GM10248 (cell line): ENCODE results near the gene KITLG.

Source experiments
- CTCF ChIA-PET: fragments of 300-600 bp; sonication (Branson Sonifier 250); formaldehyde crosslinking; extraction: SDS; loops from one replicate; lab custom pipeline; 2021; ENCODE audit warnings: antibody characterized with exemption; lab: Yijun Ruan, JAX
- POLR2A ChIA-PET: fragments of 350-650 bp; sonication (Branson Sonifier 250); formaldehyde crosslinking; extraction: SDS; loops from one replicate; lab custom pipeline; 2020; ENCODE audit warnings: antibody characterized with exemption; lab: Yijun Ruan, JAX
- DNase-seq: peaks from one replicate; pipeline ENCODE4 v3.0.0; 2012; ENCODE audit errors: extremely low spot score
- TF ChIP-seq, protein P1 (sequence below): IDR thresholded peaks from 2 replicates; pipeline ENCODE4 v1.5.1; 2012; ENCODE audit warnings: mild to moderate bottlenecking, low read depth; ENCODE audit errors: extremely low read depth, missing control alignments, control extremely low read depth

KITLG gene

DNA sequence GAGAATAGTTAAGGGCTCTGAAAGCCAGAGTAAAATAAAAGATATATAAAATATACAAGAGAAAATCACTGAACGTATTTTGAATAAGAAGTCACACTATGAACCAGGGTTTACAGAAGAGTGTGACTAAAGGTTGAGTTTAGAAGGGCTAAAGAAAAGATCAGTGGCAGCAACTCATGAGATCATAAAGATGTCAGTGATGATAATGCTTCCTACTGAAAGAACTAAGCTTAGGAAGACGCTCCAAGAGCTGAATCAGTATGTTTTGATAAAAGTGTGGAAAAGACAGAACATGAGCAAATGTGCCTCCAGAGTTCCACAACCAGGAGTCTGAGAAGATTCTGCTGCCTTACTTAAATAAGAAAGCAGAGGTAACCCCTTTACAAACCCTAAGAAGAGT is 74.6 kb downstream of the KITLG start:
- ChIA-PET CTCF (interaction anchor here (1.4 kb wide), 1 partner anchor 50 kb away, joined by 3 read pairs; no protein-coding TSS in a partner anchor), POLR2A (no interaction called here)
- DNase-seq = no peak
- TF ChIP-seq, protein P1, sequence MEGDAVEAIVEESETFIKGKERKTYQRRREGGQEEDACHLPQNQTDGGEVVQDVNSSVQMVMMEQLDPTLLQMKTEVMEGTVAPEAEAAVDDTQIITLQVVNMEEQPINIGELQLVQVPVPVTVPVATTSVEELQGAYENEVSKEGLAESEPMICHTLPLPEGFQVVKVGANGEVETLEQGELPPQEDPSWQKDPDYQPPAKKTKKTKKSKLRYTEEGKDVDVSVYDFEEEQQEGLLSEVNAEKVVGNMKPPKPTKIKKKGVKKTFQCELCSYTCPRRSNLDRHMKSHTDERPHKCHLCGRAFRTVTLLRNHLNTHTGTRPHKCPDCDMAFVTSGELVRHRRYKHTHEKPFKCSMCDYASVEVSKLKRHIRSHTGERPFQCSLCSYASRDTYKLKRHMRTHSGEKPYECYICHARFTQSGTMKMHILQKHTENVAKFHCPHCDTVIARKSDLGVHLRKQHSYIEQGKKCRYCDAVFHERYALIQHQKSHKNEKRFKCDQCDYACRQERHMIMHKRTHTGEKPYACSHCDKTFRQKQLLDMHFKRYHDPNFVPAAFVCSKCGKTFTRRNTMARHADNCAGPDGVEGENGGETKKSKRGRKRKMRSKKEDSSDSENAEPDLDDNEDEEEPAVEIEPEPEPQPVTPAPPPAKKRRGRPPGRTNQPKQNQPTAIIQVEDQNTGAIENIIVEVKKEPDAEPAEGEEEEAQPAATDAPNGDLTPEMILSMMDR = no peak

DNA sequence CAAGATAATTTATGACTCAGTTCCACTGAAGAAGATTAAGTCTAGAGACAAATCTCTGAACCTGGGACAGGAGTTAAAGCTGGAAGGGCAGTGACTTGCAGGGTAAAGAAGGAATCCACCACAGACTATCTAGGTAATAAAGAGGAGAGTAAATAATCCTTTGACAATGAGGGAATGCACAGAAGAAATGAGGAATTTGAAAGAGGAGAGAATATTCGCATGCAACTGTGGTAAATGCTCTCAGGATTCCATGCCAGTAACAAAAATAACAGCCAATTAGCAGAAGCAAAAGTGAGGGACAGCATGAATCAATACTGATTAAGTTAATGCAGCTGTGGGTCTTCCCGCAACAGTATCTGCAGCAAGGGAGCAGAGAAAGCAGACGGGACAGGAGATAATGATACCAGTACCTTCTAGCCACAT is 77.0 kb downstream of the KITLG start:
- TF ChIP-seq, protein P1 = no peak
- ChIA-PET POLR2A (no interaction called here), CTCF (no interaction called here)
- DNase-seq = no peak

DNA sequence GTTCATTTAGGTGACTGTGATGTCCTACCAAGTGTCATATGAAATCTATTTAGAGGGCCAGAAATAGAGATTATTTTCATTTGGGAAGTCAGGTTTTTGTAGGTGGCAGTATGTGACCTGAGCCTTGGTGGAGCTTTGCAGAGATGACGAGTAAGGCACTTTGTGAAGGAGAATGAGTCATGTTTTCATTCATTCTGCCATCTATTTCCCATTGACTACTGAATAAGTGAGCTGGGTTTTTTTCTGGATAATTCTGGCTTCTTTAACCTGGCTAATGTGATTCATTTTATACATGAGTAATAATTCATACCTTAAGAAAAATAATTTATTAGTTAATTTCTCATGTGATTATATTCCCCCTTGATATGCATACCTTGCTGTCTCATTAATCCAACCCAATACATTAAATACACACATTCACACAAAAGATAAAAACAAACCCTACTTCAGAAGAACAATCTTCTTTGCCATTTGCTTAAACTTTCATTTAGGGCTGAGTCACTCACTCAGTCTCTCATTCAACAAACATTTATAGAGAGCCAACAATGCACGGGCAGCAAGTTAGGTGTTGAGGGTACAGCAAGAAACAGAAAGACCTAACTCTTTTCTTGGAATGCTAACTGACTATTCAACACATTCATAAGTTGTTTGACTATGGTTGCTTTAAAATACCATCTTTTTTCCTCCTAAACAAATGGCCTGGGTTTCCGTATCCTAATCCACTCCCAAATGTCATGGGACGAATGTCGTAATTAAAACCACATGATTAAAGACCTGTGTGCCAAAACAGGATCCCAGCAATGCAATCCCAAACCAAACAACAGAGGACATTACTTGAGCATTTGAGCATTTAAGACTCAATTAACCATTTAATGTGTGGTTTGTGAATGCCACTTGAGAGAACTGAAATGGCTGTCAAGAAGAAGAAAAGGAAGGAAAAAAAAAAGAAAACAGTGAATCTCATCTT is 78.0 kb downstream of the KITLG start:
- CTCF ChIA-PET = no interaction called here

DNA sequence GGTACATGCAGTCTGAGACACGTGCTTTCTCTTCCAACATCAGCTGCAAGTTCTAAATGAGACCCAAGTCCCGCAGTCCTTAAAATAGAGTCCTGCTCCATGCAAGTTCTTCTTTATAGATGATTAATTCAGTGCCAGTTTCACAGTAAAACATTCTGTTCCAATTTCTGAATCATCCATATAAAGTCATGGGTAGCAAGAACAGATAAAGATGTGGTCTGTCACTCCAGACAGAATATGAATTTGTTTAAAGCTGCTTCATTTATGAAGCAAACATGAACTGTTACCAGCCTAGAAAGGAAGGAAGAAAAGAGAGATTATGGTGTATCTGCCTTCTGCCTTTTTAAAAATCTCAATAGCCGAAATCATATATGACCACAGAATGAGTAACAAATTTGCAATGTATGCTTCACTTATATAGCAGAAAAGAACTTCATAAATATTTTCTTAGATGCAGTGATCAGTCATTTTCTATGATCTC is 83.3 kb downstream of the KITLG start:
- CTCF ChIA-PET = interaction anchor here (1.4 kb wide), 1 partner anchor 12 kb away, joined by 3 read pairs; no protein-coding TSS in a partner anchor
- TF ChIP-seq, protein P1 = no peak
- POLR2A ChIA-PET = no interaction called here
- no peak for DNase-seq

More for the DNA sequence above, 78.0 kb downstream of the KITLG start:
- TF ChIP-seq, protein P1 = no peak
- no peak for DNase-seq
- POLR2A ChIA-PET = no interaction called here

DNA sequence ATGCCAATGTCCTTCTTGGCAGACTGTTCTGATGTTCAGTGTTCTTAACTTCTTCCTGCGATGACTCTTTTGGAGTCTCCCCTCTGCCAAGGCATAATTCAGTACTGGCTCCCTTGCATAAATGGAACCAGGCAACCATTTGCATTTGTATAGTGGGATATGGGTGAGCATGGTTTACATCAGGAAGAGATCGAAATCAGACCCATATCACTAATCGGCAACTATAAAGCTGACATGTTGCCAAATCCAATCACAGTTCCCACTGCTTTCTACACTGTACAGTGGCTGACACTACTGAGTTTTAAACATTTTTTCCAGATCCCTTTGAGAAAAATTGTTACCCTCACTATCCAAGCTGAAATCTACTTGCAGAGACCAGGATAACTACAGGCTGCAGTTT is 83.8 kb downstream of the KITLG start:
- ChIA-PET CTCF (interaction anchor here (1.4 kb wide), 1 partner anchor 11 kb away, joined by 3 read pairs; no protein-coding TSS in a partner anchor), POLR2A (no interaction called here)
- no peak for DNase-seq
- TF ChIP-seq, protein P1 = no peak

DNA sequence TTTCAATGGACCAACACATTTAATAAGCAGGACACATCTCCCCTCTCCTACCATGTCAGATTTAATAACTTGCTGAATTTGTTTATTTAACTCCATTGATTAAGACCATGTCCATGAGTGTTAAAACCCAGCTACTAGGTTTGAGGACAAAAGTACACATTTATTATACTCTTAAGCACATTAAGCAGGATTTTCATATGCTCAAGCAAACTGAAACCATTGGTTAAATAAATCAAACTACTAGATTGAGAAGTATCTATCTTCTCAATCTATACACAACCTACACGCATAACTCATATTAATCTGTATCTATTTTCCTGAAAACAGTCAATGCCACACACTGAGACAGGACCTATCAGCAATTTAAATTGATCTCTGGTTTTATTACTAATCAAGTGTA is 85.2 kb downstream of the KITLG start:
- POLR2A ChIA-PET = no interaction called here
- TF ChIP-seq, protein P1 = no peak
- CTCF ChIA-PET = interaction anchor here (0.9 kb wide), 1 partner anchor 8 kb away, joined by 3 read pairs; no protein-coding TSS in a partner anchor

More for the DNA sequence above, 85.2 kb downstream of the KITLG start:
- DNase-seq = no peak
